GM04503 (cell line): ENCODE data around the gene NPTXR.
"Not testable (repeated sequence)": the region's sequence is repeated elsewhere in the genome, so short reads cannot be mapped to it uniquely, and the experiment has no call there.

ENCODE experiments used
- DNase-seq: peaks from one replicate; pipeline ENCODE4 v3.0.0-alpha.2; 2012; ENCODE audit warnings: low read depth

Gene NPTXR

DNA sequence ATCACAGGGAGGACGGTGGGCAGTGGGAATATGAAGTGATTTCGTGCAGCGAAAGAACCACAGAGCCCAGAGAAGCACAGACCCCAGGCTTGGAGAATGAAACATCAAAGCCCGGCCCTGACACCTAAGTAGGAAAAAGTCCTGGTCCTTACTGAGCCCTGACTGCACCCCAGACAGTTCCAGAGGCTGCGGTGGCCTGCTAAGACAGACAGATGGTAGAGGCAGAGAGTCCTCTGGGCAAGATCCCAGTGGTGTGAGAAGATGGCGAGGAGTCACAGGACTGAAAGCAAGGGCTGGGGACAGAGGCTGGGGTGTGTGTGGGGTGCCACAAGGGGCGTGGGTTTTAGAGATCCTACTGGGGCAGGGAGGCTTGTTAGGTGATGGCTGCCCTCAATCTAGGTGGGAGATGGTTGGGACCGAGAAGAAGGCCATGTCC lies 24.5 kb upstream of the NPTXR start:
- no peak for DNase-seq

DNA sequence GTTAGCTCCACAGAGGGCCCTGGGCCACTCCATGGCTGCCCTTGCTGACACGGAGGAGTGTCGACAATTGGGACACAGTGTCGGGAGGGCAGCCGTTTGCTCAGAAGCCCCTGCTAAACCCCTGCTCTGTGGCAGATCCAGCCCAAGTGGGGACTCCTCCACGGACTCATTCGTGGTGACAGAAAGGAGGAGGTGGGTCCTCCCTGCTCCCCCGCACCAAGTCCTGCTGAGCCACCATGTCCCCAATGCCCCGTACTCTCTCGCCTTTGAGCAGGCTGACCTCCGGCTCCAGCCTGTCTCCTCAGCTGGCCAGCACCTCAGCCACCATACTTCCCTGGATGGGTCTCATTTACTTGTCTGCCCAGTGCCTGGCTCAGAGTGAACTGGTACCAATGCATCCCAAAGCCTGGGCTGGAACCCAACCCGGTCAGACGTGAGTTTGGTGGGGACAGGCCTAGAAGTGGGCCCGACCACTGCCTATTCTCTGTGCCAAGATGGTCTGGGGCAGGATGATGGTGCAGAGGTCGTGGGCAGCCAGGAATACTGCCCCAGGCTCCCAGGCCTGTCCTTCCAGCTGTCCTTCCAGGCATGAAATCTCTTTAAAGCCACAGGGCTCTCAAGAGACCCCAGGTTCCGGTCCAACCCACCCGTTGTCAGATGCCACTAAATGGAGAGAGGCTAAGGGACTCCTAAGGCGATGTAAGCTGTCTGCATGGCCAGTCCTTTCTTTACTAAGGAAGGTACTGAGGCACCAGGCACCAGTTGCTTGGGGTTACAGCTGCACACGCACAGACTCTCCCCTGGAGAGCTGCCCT lies 23.9 kb upstream of the NPTXR start:
- DNase-seq, result no peak

DNA sequence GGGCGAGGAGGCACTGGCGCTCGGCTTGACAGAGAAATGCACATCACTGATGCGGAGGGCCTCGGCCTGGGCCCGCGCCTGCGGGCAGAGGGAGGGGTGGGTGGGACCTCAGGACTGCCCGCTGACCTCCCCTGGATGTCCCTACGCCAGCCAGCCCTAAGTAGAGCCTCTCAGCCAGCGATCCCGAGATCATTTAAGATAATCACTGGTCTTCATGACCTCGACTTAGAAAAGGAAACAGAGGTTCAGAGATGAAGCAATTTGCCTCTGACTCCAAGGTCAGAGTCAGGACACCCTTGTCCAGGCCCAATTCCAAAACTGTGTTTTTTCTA lies 23.3 kb upstream of the NPTXR start:
- no peak for DNase-seq

DNA sequence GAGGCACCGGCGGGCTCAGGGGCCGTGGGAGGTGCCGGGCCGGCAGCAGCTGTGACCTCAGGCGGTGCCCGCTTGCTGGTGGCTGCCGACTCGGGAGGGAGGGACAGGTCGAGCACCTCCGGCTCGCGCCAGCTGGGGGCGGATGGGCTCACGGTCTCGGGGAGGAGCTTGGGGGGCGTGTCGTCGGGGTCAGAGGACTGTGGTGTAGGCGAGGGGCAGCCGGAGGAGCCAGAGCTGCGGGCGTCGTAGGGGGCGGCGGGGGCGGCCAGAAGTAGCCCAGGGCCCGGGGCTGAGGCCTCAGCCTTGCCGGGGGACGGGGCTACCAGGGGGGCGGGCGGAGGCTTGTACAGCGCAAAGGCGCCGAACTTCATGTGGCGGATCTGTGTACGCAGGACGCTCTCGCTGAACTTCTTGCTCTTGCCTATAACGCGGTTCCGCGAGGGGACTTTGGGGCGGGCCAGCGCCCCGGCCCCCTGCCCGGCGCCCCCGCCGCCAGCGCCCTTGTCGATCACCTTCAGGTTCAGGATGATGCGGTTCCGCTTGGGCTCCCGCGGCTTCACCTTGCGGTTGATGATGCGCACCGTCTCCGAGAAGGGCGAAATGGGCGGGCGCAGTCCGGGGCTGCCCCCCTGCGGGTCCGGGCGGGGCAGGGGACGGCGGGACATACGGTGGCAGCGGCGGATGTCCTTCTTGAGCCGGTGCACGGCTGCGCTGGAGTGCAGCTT lies 22.7 kb upstream of the NPTXR start:
- no peak for DNase-seq

DNA sequence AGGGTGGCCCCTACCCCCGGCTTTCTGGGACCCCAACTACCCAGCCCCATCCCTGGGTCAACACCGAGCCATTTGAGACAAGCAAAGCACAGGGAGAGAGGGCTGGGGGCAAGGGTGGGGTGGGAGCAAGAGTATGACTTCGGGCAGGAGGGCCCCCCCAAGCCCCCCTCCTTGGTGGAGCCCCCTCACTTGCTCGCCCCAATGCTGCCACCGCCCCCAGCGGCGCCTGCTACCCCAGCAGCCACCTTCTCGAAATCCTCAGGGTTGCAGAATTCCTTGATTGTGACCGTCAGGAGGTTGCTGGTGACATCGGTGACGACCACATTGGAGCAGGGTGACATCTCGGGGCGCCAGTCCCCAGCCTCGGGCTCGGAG lies 22.2 kb upstream of the NPTXR start:
- DNase-seq, result no peak

DNA sequence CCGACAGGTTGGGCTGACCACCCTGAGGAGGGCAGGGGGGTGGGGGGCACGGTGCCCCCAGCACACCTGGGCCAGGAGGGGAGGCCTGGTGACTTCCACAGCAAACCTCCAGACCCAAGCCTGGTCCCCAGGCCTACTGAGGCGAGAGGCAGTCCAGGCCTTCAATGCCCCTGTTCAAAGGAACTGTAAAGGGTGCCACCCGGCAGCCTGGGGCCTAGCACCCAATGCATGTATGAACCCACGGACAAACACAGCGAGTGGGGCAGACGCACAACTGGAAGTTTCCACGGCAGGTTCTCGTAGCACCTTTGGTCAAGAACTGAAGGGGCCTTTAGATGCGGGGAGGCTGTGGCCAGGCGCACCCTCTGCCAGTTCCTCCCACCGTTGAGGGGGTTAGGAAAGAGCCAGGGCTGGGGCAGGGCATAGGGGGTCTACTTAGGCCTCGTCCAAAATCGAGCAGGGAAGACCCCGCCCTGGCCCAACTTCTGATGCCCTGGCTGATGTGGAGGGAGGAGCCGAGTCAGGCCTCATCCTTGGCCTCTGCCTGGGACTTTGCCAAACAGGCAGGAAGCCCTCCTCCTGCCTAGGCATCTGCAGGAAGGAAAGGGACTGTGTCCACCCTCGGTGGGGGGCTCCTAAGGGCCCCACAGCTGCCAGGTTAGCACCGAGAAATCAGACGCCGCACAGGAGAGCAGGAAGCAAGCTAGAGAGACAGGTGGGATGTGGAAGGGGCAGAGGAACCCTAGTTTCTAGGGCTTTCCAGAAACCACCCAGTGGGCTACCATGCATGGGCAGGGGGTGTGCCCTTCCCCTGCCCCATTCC lies 21.6 kb upstream of the NPTXR start:
- no peak for DNase-seq

DNA sequence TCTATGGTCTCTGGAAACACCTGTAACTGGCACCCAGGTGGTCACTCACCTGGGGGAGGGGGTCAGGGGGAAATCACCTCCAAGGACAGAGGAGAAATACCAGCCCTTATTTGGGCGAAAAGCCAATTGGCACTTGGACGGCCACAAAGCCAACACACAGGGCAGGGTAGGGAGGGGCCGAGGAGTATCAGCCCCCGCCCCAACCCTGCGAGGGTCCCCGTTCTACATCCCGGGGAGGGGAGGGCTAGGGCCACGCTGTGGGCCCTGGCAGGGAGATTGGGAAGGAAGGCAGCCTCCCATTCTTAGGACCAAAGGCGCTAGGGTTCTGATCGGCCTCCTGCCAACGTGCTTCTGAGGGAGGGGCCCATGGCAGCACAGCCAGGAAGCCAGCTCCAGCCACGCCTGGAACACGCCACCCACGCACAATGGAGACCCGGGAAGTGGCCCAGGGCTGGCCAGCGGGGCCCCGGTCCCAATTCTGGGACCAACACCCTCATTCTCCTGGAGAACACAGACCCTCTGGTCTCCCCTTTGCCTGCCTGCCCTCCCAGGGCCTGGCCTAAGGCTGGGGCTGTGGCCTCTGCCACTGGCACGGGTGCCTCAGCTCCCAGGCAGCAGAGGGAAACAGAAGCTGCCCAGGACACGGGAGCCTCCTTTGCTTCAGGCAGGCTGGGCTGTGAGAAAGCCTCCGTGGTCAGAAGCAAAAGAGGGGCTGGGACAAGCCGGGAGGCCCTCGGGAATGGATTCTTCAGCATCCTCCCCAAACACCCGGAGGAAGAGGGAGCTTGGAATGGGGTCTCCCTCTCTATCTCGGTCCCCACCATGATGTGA lies 20.7 kb upstream of the NPTXR start:
- DNase-seq, result no peak

DNA sequence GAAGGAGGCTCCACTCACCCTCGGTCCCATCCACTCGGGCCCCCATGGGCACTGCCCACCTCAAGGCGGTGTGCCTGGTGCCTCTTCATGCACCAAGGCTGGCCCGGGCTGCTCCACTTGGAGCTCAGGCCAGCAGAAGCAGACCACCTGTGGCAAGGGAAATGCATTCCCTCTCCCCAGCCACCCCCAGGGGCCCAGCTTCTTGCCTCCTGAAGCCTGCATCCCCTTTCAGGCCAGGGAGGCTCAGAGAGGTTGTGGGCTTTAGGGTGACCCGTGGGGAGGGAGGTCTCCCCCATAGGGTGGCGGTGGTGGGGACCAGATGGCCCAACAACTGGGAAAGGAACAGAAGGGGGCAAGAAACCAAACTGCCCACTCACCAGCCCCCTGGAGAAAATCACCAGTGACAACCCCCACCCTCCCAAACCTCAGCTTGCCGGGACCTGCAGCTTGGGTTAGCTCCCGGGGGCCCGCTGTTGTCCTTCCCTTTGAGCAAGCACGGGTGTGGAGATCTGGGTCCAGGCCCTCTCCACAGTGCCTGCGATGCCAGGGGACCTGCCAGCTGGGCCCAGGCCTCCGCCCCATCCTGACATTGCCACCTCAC lies 19.8 kb upstream of the NPTXR start:
- no peak for DNase-seq

DNA sequence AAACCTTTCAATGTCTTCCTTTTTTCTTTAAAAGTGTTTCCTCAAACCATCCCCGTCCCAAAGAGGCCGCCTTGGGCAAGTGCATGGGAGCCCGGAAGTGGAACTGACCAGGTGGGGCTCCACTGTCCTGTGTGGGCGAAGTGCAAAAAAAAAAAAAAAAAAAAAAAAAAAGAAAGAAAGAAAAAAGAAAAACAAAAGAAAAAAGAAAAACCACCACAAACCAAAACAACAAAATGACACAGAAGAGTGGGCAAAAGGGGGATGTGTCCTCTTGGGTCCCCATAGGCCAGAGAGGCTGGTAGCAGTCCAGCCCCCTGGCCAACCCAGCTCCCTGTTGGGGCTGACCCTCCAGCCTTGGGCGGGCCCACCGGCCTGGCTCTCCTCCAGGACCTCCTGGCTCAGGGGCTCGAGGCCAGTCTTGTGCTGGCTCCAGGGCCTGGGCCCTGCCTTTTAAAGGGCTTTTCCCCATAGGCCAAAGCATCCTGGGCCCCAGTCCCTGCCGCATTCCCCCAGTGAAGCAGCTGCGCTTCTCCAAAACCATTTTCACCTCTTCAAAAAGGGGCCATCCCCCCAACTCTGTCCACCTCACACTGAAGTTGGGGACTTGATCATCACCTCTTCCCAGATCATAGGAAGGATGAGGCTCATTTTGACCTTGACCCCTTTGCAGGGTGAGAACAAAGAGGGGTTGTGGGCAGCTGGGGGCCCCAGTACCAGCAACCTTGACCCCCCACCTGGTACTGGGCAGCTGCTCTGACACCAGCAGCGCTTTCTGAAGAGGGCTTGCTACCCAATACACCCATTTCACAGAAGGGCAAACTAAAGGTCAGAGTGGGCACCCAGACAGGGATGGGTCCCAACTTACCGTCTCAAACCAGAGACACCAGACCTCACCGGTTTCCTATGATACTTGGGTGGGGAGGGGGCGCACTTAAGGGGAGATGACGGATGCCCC lies 18.8 kb upstream of the NPTXR start:
- no peak for DNase-seq

DNA sequence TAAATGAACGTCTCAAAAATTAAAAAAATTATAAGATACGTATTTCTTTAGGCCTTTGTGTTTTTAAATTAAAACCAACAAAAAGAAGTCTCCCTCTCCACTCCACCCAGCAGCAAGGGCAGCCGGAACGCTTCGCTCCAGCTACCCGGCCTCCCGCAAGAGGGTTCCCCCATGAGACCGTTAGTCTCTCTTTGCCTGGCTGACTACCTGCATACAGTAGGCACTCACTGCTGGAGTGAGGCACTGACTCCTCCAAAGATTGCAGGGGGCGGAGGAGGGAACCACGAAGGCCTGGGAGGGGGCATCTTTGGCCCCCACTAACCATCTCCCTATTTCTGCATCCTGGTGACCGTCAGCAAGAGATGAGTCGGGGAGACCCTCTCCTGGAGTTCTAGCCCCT lies 18.1 kb upstream of the NPTXR start:
- DNase-seq, result no peak

DNA sequence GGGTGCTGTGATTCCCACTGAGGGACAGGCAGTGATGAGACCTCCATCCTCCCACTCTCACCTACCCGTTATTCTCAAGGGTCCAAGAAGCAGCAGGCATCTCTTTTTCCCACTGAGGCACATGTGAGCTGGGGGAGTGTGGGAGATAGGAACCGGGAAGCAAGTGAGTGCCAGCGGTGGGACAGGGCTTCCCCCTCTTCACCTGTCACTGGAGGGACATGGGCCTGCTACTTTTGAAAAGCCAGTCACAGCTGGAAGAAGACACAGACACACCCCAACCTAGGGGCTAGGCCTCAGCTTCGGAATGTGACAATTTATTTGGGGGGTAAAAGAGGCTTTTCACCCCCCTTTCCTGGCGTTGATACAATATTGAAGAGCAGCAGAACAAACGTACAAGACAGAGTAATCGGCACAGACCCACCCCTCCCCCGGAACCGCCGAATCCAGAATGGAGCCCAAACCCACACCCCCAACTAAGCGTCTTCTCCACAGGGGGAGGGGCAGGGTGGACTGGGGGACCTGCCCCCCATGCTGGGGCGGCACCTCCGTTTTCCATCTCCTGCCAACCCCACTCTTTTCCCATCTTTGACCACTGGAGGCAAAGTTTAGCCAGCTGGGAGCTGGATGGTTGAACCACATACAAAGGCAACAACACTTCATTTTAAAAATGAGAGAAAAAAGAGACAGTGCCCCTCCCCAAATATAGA lies 17.5 kb upstream of the NPTXR start:
- no peak for DNase-seq

DNA sequence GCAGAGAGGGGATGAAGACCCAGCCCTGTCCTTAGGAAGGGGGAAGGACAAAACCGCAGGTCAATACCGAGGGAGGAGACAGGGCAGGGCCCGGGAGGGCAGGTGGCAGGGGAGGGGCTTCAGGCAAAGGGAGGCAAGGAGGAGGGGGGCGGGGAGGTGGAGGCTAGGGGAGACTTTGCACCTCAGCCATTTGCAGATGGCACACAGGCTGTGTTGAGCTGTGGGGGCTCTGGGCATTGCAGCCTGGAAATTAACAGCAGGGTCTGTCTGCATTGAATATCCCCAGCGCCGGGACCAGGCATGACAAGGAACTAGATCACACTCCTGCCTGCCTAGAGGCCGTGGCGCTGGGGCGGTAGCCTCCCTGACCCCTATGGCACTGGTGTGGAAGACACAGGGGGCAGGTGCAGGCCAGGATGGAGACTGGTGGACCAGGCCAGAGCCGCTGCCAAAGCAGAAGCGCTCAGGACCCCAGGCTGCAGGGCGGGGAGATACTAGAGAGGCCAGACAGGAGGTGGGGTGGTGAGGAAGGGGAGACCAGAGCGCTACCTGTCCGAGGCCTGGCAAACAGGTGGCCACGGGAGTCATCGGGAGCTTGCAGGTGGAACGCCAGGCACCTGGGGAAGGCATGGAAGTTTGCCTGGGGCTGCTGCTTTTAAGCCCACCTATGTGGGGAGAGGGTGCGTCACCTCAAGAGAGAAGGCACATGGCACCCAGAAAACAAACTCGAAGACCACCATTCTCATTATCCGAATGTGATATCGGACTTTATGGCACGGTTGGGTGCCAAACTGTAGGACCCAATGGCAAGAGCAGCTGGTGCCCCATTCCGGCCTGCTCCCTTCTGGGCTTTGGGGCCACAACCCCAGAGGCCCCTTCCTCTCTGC lies 16.7 kb upstream of the NPTXR start:
- DNase-seq, result no peak

DNA sequence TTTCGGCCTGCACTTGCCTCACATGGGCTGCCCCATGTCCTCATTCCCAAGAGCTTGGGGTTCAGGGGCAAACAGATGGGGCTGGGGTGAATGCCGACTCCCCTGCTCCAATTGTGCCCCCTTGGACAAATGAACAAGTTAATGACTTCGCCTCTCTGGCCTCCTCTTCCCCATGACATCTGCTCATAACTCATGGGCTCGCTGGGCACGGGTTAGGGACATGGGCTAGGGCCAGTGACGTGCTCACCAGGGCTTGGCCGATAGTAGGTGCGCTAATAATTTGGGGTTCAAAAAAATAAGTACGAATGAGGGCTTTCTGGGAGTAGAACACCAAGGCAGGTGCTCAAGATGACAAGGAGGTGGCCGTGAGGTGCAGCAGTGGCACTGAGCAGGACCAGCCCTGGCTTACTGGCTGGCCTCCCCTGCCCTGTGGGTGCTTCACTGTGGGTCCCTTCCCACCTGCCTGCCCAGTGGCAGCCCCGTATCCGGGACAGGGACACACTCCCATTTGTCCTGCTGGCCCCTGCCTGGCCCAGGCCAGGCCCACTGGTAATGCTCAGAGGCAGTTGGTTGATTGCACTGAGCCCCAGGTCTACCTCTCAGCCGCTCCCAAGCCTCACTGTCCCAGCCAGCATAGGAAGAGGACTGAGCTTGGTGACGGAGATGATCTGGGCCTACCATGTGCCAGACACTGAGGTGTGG lies 15.9 kb upstream of the NPTXR start:
- DNase-seq, result no peak

DNA sequence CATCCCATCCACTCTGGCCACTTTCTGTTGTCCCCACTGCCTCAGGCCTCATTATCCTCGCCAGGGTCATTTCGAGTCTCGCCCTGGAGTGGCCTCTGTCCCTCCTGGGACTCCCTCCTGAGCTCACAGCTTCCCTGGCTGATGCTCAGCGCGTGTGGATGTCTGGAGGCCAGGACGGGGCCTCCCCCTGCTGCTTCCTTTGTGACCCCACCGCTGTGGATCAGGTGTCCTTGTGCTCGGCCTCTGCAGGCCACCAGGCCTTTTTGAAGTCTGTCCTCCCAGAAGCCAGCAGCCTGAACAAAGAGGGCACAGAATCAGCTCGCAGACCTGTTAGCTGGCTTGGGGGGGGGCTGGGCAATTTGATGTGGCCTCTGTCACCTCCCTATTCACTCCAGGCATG lies 14.7 kb upstream of the NPTXR start:
- DNase-seq, result no peak

DNA sequence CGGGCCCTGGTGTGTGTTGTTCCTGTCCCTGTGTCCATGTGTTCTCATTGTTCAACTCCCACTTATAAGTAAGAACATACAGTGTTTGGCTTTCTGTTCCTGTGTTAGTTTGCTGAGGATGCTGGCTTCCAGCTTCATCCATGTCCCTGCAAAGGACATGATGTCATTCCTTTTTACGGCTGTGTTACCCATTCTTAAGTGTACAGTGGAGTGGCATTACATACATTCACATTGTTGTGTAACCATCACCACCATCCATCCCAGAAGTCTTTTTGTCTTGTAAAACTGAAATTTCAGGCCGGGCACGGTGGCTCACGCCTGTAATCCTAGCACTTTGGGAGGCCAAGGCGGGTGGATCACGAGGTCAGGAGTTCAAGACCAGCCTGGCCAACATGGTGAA lies 10.6 kb upstream of the NPTXR start:
- not testable (repeated sequence) for DNase-seq

DNA sequence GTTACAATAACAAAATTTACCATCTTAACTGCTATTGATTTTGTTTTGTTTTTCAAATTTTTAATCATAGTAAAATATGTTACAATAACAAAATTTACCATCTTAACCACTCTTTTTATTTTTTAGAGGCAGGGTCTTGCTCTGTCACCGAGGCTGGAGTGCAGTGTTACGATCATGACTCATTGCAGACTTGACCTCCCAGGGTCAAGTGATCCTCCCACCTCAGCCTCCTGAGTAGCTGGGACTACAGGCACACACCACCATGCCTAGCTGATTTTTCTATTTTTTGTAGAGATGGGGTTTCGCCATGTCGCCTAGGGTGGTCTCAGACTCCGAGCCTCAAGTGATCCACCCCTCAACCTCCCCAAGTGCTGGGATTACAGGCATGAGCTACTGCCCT lies 10.1 kb upstream of the NPTXR start:
- not testable (repeated sequence) for DNase-seq

DNA sequence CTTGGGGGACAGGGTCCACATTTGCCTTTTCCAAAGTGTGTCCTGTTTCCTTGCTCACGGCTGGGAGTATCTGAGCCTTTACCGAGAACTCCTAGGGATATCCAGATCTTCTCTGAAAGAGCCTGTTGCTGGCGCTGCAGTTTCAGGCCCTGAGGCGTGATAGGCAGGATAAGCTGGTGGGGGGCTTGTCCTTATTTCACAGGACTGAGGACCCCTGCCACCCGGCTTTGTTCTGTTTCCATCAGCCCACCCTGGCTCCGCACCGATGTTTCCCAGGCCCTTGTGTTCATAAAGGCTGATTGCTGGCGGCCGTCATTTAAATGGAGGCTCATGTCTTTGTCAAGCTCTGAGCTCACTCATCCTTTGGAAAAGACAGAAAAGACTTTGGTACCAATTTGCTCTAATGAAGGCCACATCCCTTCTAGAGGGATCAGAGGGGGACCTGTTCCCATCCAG lies 9.4 kb upstream of the NPTXR start:
- no peak for DNase-seq

DNA sequence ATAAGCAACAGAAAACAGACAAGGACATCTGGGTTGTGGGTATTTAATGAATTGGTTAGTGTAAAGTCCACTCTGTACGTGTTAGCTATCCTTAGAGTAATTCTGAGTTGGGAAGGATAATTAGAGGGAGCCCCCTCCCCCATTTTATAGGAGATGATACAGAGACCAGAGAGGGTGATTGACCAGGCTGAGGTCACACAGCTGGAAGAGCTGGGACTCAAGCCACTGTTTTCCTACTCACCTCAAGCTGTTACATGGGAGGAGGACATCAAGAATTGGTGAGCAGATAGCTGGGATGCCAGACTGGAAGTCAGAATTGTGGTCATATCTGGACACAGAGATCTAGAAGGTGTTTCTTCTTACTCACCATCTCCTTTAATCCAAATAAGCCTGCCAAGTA lies 8.7 kb upstream of the NPTXR start:
- no peak for DNase-seq
